HEK293 (cell line): ENCODE data around the gene ZNF280B.

Experiments
- CTCF ChIA-PET: fragments of 350-600 bp; formaldehyde crosslinking; extraction: SDS; loops from one replicate; lab custom pipeline; 2021; ENCODE audit warnings: antibody characterized with exemption; lab: Yijun Ruan, JAX
- POLR2A ChIA-PET: fragments of 300-600 bp; formaldehyde crosslinking; extraction: SDS; loops from one replicate; lab custom pipeline; 2020; ENCODE audit warnings: antibody characterized with exemption, inconsistent platforms; lab: Yijun Ruan, JAX
- H3K27ac ChIP-seq: fragments of 200-500 bp; sonication (Bioruptor generic); 2 replicates; pipeline ENCODE4 v1.5.1; 2014; ENCODE audit warnings: low read depth, low read length, control low read depth, inconsistent platforms; ENCODE audit errors: extremely low read depth
- H3K36me3 ChIP-seq, 2 experiments: fragments of 200-500 bp in 1 of 2; sonication (Bioruptor generic) in 1 of 2; 1 replicate in 1 of 2; 2 replicates in 1 of 2; pipeline ENCODE4 v1.5.1; 2014 to 2017; ENCODE audit warnings: inconsistent platforms in 2 of 2, low read length in 2 of 2; ENCODE audit not compliant: control insufficient read depth in 2 of 2, insufficient read depth in 1 of 2
- H3K4me1 ChIP-seq: fragments of 200-500 bp; sonication (Bioruptor generic); 2 replicates; pipeline ENCODE4 v1.5.1; 2014; ENCODE audit warnings: mild to moderate bottlenecking, low read length, inconsistent platforms; ENCODE audit not compliant: control insufficient read depth, insufficient read depth
- H3K4me3 ChIP-seq: 2 replicates; pipeline ENCODE4 v1.5.1; 2011; ENCODE audit warnings: low read depth, mild to moderate bottlenecking, control low read depth, low read length, moderate library complexity
- H3K9me3 ChIP-seq: fragments of 200-500 bp; sonication (Bioruptor generic); 2 replicates; pipeline ENCODE4 v1.5.1; 2014; ENCODE audit warnings: low read depth, low read length, inconsistent platforms; ENCODE audit not compliant: control insufficient read depth, insufficient read depth
- KLF10 ChIP-seq: fragments of 450-650 bp; IDR thresholded peaks from 2 replicates; pipeline ENCODE4 v1.5.1; 2018; ENCODE audit warnings: missing biosample characterization, mild to moderate bottlenecking, missing genetic modification characterization
- PRDM2 ChIP-seq: fragments of 450-650 bp; formaldehyde crosslinking; IDR thresholded peaks from 2 replicates; pipeline ENCODE4 v1.5.1; 2016; ENCODE audit warnings: missing biosample characterization, missing genetic modification characterization, borderline replicate concordance
- ZBTB10 ChIP-seq: fragments of 450-650 bp; formaldehyde crosslinking; IDR thresholded peaks from 2 replicates; pipeline ENCODE4 v1.5.1; 2016; ENCODE audit warnings: missing biosample characterization, missing genetic modification characterization
- ZFP41 ChIP-seq: fragments of 450-650 bp; formaldehyde crosslinking; IDR thresholded peaks from 2 replicates; pipeline ENCODE4 v1.5.1; 2016; ENCODE audit warnings: missing biosample characterization, missing genetic modification characterization, borderline replicate concordance
- ZNF155 ChIP-seq: fragments of 450-650 bp; formaldehyde crosslinking; IDR thresholded peaks from 2 replicates; pipeline ENCODE4 v1.5.1; 2016; ENCODE audit warnings: missing biosample characterization, missing genetic modification characterization
- ZNF211 ChIP-seq: fragments of 450-650 bp; formaldehyde crosslinking; IDR thresholded peaks from 2 replicates; pipeline ENCODE4 v1.5.1; 2016; ENCODE audit warnings: low read depth, missing biosample characterization, missing genetic modification characterization
- ZNF266 ChIP-seq: fragments of 450-650 bp; formaldehyde crosslinking; IDR thresholded peaks from 2 replicates; pipeline ENCODE4 v1.5.1; 2016; ENCODE audit warnings: missing biosample characterization, missing genetic modification characterization, low read depth
- ZNF37A ChIP-seq: fragments of 450-650 bp; IDR thresholded peaks from 2 replicates; pipeline ENCODE4 v1.5.1; 2018; ENCODE audit warnings: missing biosample characterization, missing genetic modification characterization
- ZNF558 ChIP-seq: fragments of 450-650 bp; formaldehyde crosslinking; IDR thresholded peaks from 2 replicates; pipeline ENCODE4 v1.5.1; 2016; ENCODE audit warnings: missing biosample characterization, missing genetic modification characterization
- ZNF629 ChIP-seq: fragments of 450-650 bp; formaldehyde crosslinking; IDR thresholded peaks from 2 replicates; pipeline ENCODE4 v1.5.1; 2017; ENCODE audit warnings: missing biosample characterization, missing genetic modification characterization
- ZNF747 ChIP-seq: fragments of 450-650 bp; formaldehyde crosslinking; IDR thresholded peaks from 2 replicates; pipeline ENCODE4 v1.5.1; 2016; ENCODE audit warnings: missing biosample characterization, missing genetic modification characterization
- ZNF776 ChIP-seq: fragments of 450-650 bp; formaldehyde crosslinking; IDR thresholded peaks from 2 replicates; pipeline ENCODE4 v1.5.0; 2017; ENCODE audit warnings: missing biosample characterization, missing genetic modification characterization, borderline replicate concordance
- ZNF843 ChIP-seq: fragments of 450-650 bp; formaldehyde crosslinking; IDR thresholded peaks from 2 replicates; pipeline ENCODE4 v1.5.1; 2016; ENCODE audit warnings: missing biosample characterization, missing genetic modification characterization

The ZNF280B gene

GRCh38 chr22:22528780-22529179 lies 20.2 kb upstream of the ZNF280B start:
- ChIA-PET POLR2A (no interaction called here), CTCF (interaction anchor here (0.6 to 1.1 kb wide), 2 partner anchors 10 to 66 kb away, joined by 3 read pairs; no protein-coding TSS in a partner anchor)
- Histone ChIP-seq H3K27ac (no peak overlapping the region), H3K9me3 (no peaks in the 10 kb centered on the region), H3K4me3 (no peak overlapping the region), H3K36me3 (no peaks in the 10 kb centered on the region), H3K4me1 (no peaks in the 10 kb centered on the region)
- no peak for TF ChIP-seq ZFP41 (tag by site-specific recombination)
- TF ChIP-seq ZNF629 (tag by site-specific recombination): no peak
- TF ChIP-seq ZNF155 (tag by site-specific recombination): no peak
- TF ChIP-seq ZNF843 (tag by site-specific recombination): no peak
- TF ChIP-seq ZNF211 (tag by site-specific recombination): no peak
- no peak for TF ChIP-seq ZNF776

- Histone ChIP-seq H3K36me3 (no peaks in the 10 kb centered on the region), H3K9me3 (no peaks in the 10 kb centered on the region), H3K4me3 (no peak overlapping the region), H3K4me1 (no peaks in the 10 kb centered on the region), H3K27ac (no peak overlapping the region)
- ChIA-PET CTCF (no interaction called here), POLR2A (no interaction called here)
- no peak for TF ChIP-seq ZBTB10 (tag by site-specific recombination)
- TF ChIP-seq ZNF37A: no peak
- no peak for TF ChIP-seq ZNF558 (tag by site-specific recombination)
- TF ChIP-seq ZNF155 (tag by site-specific recombination): no peak
- TF ChIP-seq KLF10 (tag by site-specific recombination): no peak
- no peak for TF ChIP-seq ZNF266 (tag by site-specific recombination)
- TF ChIP-seq PRDM2 (tag by site-specific recombination): no peak
- no peak for TF ChIP-seq ZNF747 (tag by site-specific recombination)
These were observed 18.8 kb upstream of the ZNF280B start for GRCh38 chr22:22527312-22527711.
